ENCODE measurements around the gene FAM227A. TPM values are rescaled to one million over a fixed set of nuclear protein-coding genes. Genes with fewer than 3 reads are reported as not detected.

FAM227A gene
- polyA plus RNA-seq, 2 donors = 0.06 to 0.86 TPM

- Histone ChIP-seq H3K27ac (ENCODE audit: low read depth in 2 of 2, low read length in 1 of 2) (no peak overlapping the region), H3K4me3 (ENCODE audit: low read depth in 1 of 2, low read length in 2 of 2) (no peak overlapping the region), H3K36me3 (ENCODE audit: control insufficient read depth in 2 of 2, insufficient read depth in 2 of 2, low read length in 1 of 2) (no peaks in the 10 kb centered on the region), H3K4me1 (ENCODE audit: control insufficient read depth in 2 of 2, insufficient read depth in 2 of 2, low read length in 1 of 2) (peaks cover 0 to 5% of the 10 kb centered on the region in 2 donors), H3K9me3 (ENCODE audit: control insufficient read depth in 2 of 2, insufficient read depth in 1 of 2, low read depth in 1 of 2, low read length in 1 of 2) (no peaks in the 10 kb centered on the region), H3K27me3 (ENCODE audit: control insufficient read depth in 1 of 2, insufficient read depth in 2 of 2, low read length in 2 of 2) (no peaks in the 10 kb centered on the region)
- 64 to 71% methylated on average over 4 of the region's 4 CpGs for WGBS, 2 donors
These were observed 41.7 kb downstream of the FAM227A start for GRCh38 chr22:38614332-38615063.

- H3K36me3 ChIP-seq (ENCODE audit: control insufficient read depth in 2 of 2, insufficient read depth in 2 of 2, low read length in 1 of 2) = no peaks in the 10 kb centered on the region
- H3K4me1 ChIP-seq (ENCODE audit: control insufficient read depth in 2 of 2, insufficient read depth in 2 of 2, low read length in 1 of 2) = peaks cover 0 to 5% of the 10 kb centered on the region in 2 donors
- no peaks in the 10 kb centered on the region for H3K9me3 ChIP-seq (ENCODE audit: control insufficient read depth in 2 of 2, insufficient read depth in 1 of 2, low read depth in 1 of 2, low read length in 1 of 2)
- no peak overlapping the region for H3K4me3 ChIP-seq (ENCODE audit: low read depth in 1 of 2, low read length in 2 of 2)
- no peak overlapping the region for H3K27ac ChIP-seq (ENCODE audit: low read depth in 2 of 2, low read length in 1 of 2)
- WGBS, 2 donors = 88 to 89% methylated on average over 4 of the region's 4 CpGs
- no peaks in the 10 kb centered on the region for H3K27me3 ChIP-seq (ENCODE audit: control insufficient read depth in 1 of 2, insufficient read depth in 2 of 2, low read length in 2 of 2)
These were observed 42.6 kb downstream of the FAM227A start for GRCh38 chr22:38613588-38613987.

GRCh38 chr22:38612217-38613006, 43.8 kb downstream of the FAM227A start:
- WGBS, 2 donors = 75 to 80% methylated on average over 5 of the region's 5 CpGs
- no peaks in the 10 kb centered on the region for H3K27me3 ChIP-seq (ENCODE audit: control insufficient read depth in 1 of 2, insufficient read depth in 2 of 2, low read length in 2 of 2)
- H3K4me3 ChIP-seq (ENCODE audit: low read depth in 1 of 2, low read length in 2 of 2) = no peak overlapping the region
- H3K4me1 ChIP-seq (ENCODE audit: control insufficient read depth in 2 of 2, insufficient read depth in 2 of 2, low read length in 1 of 2) = peaks cover 0 to 5% of the 10 kb centered on the region in 2 donors
- H3K9me3 ChIP-seq (ENCODE audit: control insufficient read depth in 2 of 2, insufficient read depth in 1 of 2, low read depth in 1 of 2, low read length in 1 of 2) = no peaks in the 10 kb centered on the region
- no peaks in the 10 kb centered on the region for H3K36me3 ChIP-seq (ENCODE audit: control insufficient read depth in 2 of 2, insufficient read depth in 2 of 2, low read length in 1 of 2)
- H3K27ac ChIP-seq (ENCODE audit: low read depth in 2 of 2, low read length in 1 of 2) = no peak overlapping the region

GRCh38 chr22:38611559-38611958, 44.6 kb downstream of the FAM227A start:
- Histone ChIP-seq H3K27ac (ENCODE audit: low read depth in 2 of 2, low read length in 1 of 2) (no peak overlapping the region), H3K27me3 (ENCODE audit: control insufficient read depth in 1 of 2, insufficient read depth in 2 of 2, low read length in 2 of 2) (no peaks in the 10 kb centered on the region), H3K4me1 (ENCODE audit: control insufficient read depth in 2 of 2, insufficient read depth in 2 of 2, low read length in 1 of 2) (peaks cover 0 to 5% of the 10 kb centered on the region in 2 donors), H3K4me3 (ENCODE audit: low read depth in 1 of 2, low read length in 2 of 2) (no peak overlapping the region), H3K9me3 (ENCODE audit: control insufficient read depth in 2 of 2, insufficient read depth in 1 of 2, low read depth in 1 of 2, low read length in 1 of 2) (no peaks in the 10 kb centered on the region), H3K36me3 (ENCODE audit: control insufficient read depth in 2 of 2, insufficient read depth in 2 of 2, low read length in 1 of 2) (no peaks in the 10 kb centered on the region)
- WGBS, 2 donors = 93 to 95% methylated on average over 5 of the region's 5 CpGs

- H3K36me3 ChIP-seq (ENCODE audit: control insufficient read depth in 2 of 2, insufficient read depth in 2 of 2, low read length in 1 of 2) = no peaks in the 10 kb centered on the region
- H3K4me1 ChIP-seq (ENCODE audit: control insufficient read depth in 2 of 2, insufficient read depth in 2 of 2, low read length in 1 of 2) = no peaks in the 10 kb centered on the region
- H3K27me3 ChIP-seq (ENCODE audit: control insufficient read depth in 1 of 2, insufficient read depth in 2 of 2, low read length in 2 of 2) = no peaks in the 10 kb centered on the region
- H3K9me3 ChIP-seq (ENCODE audit: control insufficient read depth in 2 of 2, insufficient read depth in 1 of 2, low read depth in 1 of 2, low read length in 1 of 2) = no peaks in the 10 kb centered on the region
- no peak overlapping the region for H3K4me3 ChIP-seq (ENCODE audit: low read depth in 1 of 2, low read length in 2 of 2)
- no peak overlapping the region for H3K27ac ChIP-seq (ENCODE audit: low read depth in 2 of 2, low read length in 1 of 2)
- 91% methylated on average over 5 of the region's 5 CpGs for WGBS, 2 donors
These were observed 46.0 kb downstream of the FAM227A start for GRCh38 chr22:38610234-38610633.

GRCh38 chr22:38608992-38609750, 47.0 kb downstream of the FAM227A start:
- H3K27ac ChIP-seq (ENCODE audit: low read depth in 2 of 2, low read length in 1 of 2) = no peak overlapping the region
- no peaks in the 10 kb centered on the region for H3K9me3 ChIP-seq (ENCODE audit: control insufficient read depth in 2 of 2, insufficient read depth in 1 of 2, low read depth in 1 of 2, low read length in 1 of 2)
- H3K36me3 ChIP-seq (ENCODE audit: control insufficient read depth in 2 of 2, insufficient read depth in 2 of 2, low read length in 1 of 2) = no peaks in the 10 kb centered on the region
- H3K27me3 ChIP-seq (ENCODE audit: control insufficient read depth in 1 of 2, insufficient read depth in 2 of 2, low read length in 2 of 2) = no peaks in the 10 kb centered on the region
- H3K4me1 ChIP-seq (ENCODE audit: control insufficient read depth in 2 of 2, insufficient read depth in 2 of 2, low read length in 1 of 2) = no peaks in the 10 kb centered on the region
- 92 to 94% methylated on average over 13 of the region's 13 CpGs for WGBS, 2 donors
- H3K4me3 ChIP-seq (ENCODE audit: low read depth in 1 of 2, low read length in 2 of 2) = no peak overlapping the region

- no peaks in the 10 kb centered on the region for H3K36me3 ChIP-seq (ENCODE audit: control insufficient read depth in 2 of 2, insufficient read depth in 2 of 2, low read length in 1 of 2)
- no peaks in the 10 kb centered on the region for H3K27me3 ChIP-seq (ENCODE audit: control insufficient read depth in 1 of 2, insufficient read depth in 2 of 2, low read length in 2 of 2)
- no peaks in the 10 kb centered on the region for H3K9me3 ChIP-seq (ENCODE audit: control insufficient read depth in 2 of 2, insufficient read depth in 1 of 2, low read depth in 1 of 2, low read length in 1 of 2)
- no peaks in the 10 kb centered on the region for H3K4me1 ChIP-seq (ENCODE audit: control insufficient read depth in 2 of 2, insufficient read depth in 2 of 2, low read length in 1 of 2)
- H3K27ac ChIP-seq (ENCODE audit: low read depth in 2 of 2, low read length in 1 of 2) = no peak overlapping the region
- WGBS, 2 donors = 88% methylated on average over 3 of the region's 3 CpGs
- H3K4me3 ChIP-seq (ENCODE audit: low read depth in 1 of 2, low read length in 2 of 2) = no peak overlapping the region
These were observed 48.5 kb downstream of the FAM227A start for GRCh38 chr22:38607680-38608079.

- Histone ChIP-seq H3K4me3 (ENCODE audit: low read depth in 1 of 2, low read length in 2 of 2) (no peak overlapping the region), H3K27me3 (ENCODE audit: control insufficient read depth in 1 of 2, insufficient read depth in 2 of 2, low read length in 2 of 2) (no peaks in the 10 kb centered on the region), H3K4me1 (ENCODE audit: control insufficient read depth in 2 of 2, insufficient read depth in 2 of 2, low read length in 1 of 2) (no peaks in the 10 kb centered on the region), H3K9me3 (ENCODE audit: control insufficient read depth in 2 of 2, insufficient read depth in 1 of 2, low read depth in 1 of 2, low read length in 1 of 2) (no peaks in the 10 kb centered on the region), H3K36me3 (ENCODE audit: control insufficient read depth in 2 of 2, insufficient read depth in 2 of 2, low read length in 1 of 2) (no peaks in the 10 kb centered on the region), H3K27ac (ENCODE audit: low read depth in 2 of 2, low read length in 1 of 2) (no peak overlapping the region)
- WGBS, 2 donors = 86 to 89% methylated on average over 1 of the region's 1 CpG
These were observed 54.0 kb downstream of the FAM227A start for GRCh38 chr22:38602166-38602565.

GRCh38 chr22:38601221-38601764, 54.9 kb downstream of the FAM227A start:
- WGBS, 2 donors = 81 to 83% methylated on average over 1 to 2 of the region's 2 CpGs
- Histone ChIP-seq H3K36me3 (ENCODE audit: control insufficient read depth in 2 of 2, insufficient read depth in 2 of 2, low read length in 1 of 2) (no peaks in the 10 kb centered on the region), H3K27ac (ENCODE audit: low read depth in 2 of 2, low read length in 1 of 2) (no peak overlapping the region), H3K4me1 (ENCODE audit: control insufficient read depth in 2 of 2, insufficient read depth in 2 of 2, low read length in 1 of 2) (no peaks in the 10 kb centered on the region), H3K9me3 (ENCODE audit: control insufficient read depth in 2 of 2, insufficient read depth in 1 of 2, low read depth in 1 of 2, low read length in 1 of 2) (no peaks in the 10 kb centered on the region), H3K27me3 (ENCODE audit: control insufficient read depth in 1 of 2, insufficient read depth in 2 of 2, low read length in 2 of 2) (no peaks in the 10 kb centered on the region), H3K4me3 (ENCODE audit: low read depth in 1 of 2, low read length in 2 of 2) (no peak overlapping the region)

Measured in esophagus (tissue), 2 donors.